ENCODE measurements around the gene MCEE. TPM values are rescaled to one million over a fixed set of nuclear protein-coding genes. Genes with fewer than 3 reads are reported as not detected.

The MCEE gene
- total and polyA plus RNA-seq, 2 donors (not counting 3 experiments of a cell fraction or from before 2014, with no cell fraction given) = 4.0 to 9.9 TPM

GRCh38 chr2:71071681-71072398, 58.2 kb downstream of the MCEE start:
- ChIA-PET POLR2A (no interaction called here), CTCF (interaction anchor here (1.1 to 3.7 kb wide), 3 partner anchors 11 to 30 kb away, joined by 3 to 23 read pairs (median 4); no protein-coding TSS in a partner anchor)
- Histone ChIP-seq H3K27me3 (ENCODE audit: control insufficient read depth in 2 of 2, insufficient read depth in 2 of 2, low read length in 2 of 2) (no peaks in the 10 kb centered on the region), H2AFZ (ENCODE audit: low read depth, low read length) (no peak overlapping the region), H4K20me1 (replicated peaks; ENCODE audit: control insufficient read depth, extremely low read depth, insufficient read depth, low read length) (no peaks in the 10 kb centered on the region), H3K9me1 (replicated peaks; ENCODE audit: control insufficient read depth, extremely low read depth, insufficient read depth, low read length) (no peaks in the 10 kb centered on the region), H3K79me2 (ENCODE audit: control insufficient read depth, insufficient read depth, low read length) (peaks cover 27% of the 10 kb centered on the region), H3K36me3 (ENCODE audit: control insufficient read depth in 2 of 2, extremely low read depth in 1 of 2, insufficient read depth in 2 of 2, low read length in 2 of 2) (peaks cover 5 to 25% of the 10 kb centered on the region in 2 experiments), H3K4me1 (ENCODE audit: control insufficient read depth, extremely low read depth, insufficient read depth, low read length) (peaks cover 27% of the 10 kb centered on the region), H3K27ac (ENCODE audit: insufficient read depth, low read depth, low read length) (no peak overlapping the region), H3K9ac (replicated peaks; ENCODE audit: extremely low read depth, insufficient read depth, low read length) (no peak overlapping the region), H3K9me3 (replicated peaks; ENCODE audit: control insufficient read depth, insufficient read depth, low read length) (no peaks in the 10 kb centered on the region), H3K4me2 (ENCODE audit: insufficient read depth, low read length) (no peak overlapping the region), H3K4me3 (replicated peaks in 1 of 3; ENCODE audit: insufficient read depth in 1 of 3, low read depth in 1 of 3, low read length in 3 of 3) (no peak overlapping the region)
- DNase-seq (ENCODE audit: low read depth, low spot score) (peak; percentile 52), FAIRE-seq (peak; percentile 90)
- BruUV-seq (replicated peaks) = no TSS peak
- intact Hi-C loops (cut with micrococcal nuclease) (no loop called here), dilution Hi-C loops (cut with MboI; ENCODE audit: extremely low pct_ligation_motif_present, low sequenced_read_pairs) (no loop called here)
- TF ChIP-seq GATA2 (IDR thresholded peaks at IDR 0.05; ENCODE audit: insufficient read depth, insufficient read length, low read depth, low read length) = no peak
- no peak for TF ChIP-seq POLR2AphosphoS5 (IDR thresholded peaks at IDR 0.05; ENCODE audit: insufficient read depth, low read depth, low read length)
- no peak for TF ChIP-seq MAX (IDR thresholded peaks at IDR 0.05; ENCODE audit: insufficient read depth, insufficient read length)
- TF ChIP-seq FOS (IDR thresholded peaks at IDR 0.05; ENCODE audit: borderline replicate concordance, insufficient read depth, low read length) = no peak
- no peak for TF ChIP-seq MYC (IDR thresholded peaks at IDR 0.05; ENCODE audit: low read depth, low read length)
- no peak for TF ChIP-seq POLR2A (IDR thresholded peaks at IDR 0.05; ENCODE audit: low read depth, low read length)
- TF ChIP-seq CTCF (IDR thresholded peaks at IDR 0.05; ENCODE audit: extremely low read depth in 1 of 2, insufficient read depth in 1 of 2, low read depth in 1 of 2, low read length in 2 of 2) = no peak
- no peak for TF ChIP-seq EZH2 (IDR thresholded peaks at IDR 0.05; ENCODE audit: borderline replicate concordance, low read depth, low read length, severe bottlenecking)
- no peak for TF ChIP-seq JUN (IDR thresholded peaks at IDR 0.05; ENCODE audit: borderline replicate concordance, insufficient read depth, insufficient read length, low read depth)
